Left ventricle myocardium inferior (tissue), 1 donor: ENCODE data around the gene CD151. TPM values are rescaled to one million over a fixed set of nuclear protein-coding genes. Genes with fewer than 3 reads are reported as not detected.
A peak's percentile ranks its signal among the peaks of the same experiment; 100 is the strongest.

Experiments used
- DNase-seq: peaks from one replicate; pipeline ENCODE4 v3.0.0-alpha.2; 2020
- H3K27ac ChIP-seq: fragments of 200-600 bp; replicated peaks from 2 replicates; pipeline ENCODE4 v1.8.0; 2021
- H3K27me3 ChIP-seq: fragments of 200-600 bp; 2 replicates; pipeline ENCODE4 v1.8.0; 2021; ENCODE audit warnings: low read depth
- H3K36me3 ChIP-seq: fragments of 200-600 bp; 2 replicates; pipeline ENCODE4 v1.8.0; 2021
- H3K4me1 ChIP-seq: fragments of 200-600 bp; 2 replicates; pipeline ENCODE4 v1.8.0; 2021
- H3K4me3 ChIP-seq: fragments of 200-600 bp; 2 replicates; pipeline ENCODE4 v1.8.0; 2021; ENCODE audit warnings: mild to moderate bottlenecking, moderate library complexity
- H3K9me3 ChIP-seq: fragments of 200-600 bp; replicated peaks from 2 replicates; pipeline ENCODE4 v1.8.0; 2021
- intact Hi-C: fragments of 100-400 bp; cut with micrococcal nuclease; formaldehyde crosslinking; loops from one replicate; pipeline ENCODE4 v1.11.0; 2022
- total RNA-seq: library from RNA; stranded (reverse); fragmentation: NEBNext Ultra II Directional; extraction: Animal tissue kit (Norgen Biotek cat#: 25700); gene quantifications from one replicate; pipeline ENCODE4 v1.2.1, GENCODE V29; 2021
- TF ChIP-seq, protein P1 (sequence below): fragments of 200-600 bp; IDR thresholded peaks from 2 replicates; pipeline ENCODE4 v1.8.0; 2021; ENCODE audit warnings: antibody characterized with exemption, mild to moderate bottlenecking, borderline replicate concordance
- donor health status: DM: no; HTN: yes; CAD: no; lungs with severe emphysema.

Gene CD151
- total RNA-seq, 1 donor from 2014 or later, result 408 TPM

DNA sequence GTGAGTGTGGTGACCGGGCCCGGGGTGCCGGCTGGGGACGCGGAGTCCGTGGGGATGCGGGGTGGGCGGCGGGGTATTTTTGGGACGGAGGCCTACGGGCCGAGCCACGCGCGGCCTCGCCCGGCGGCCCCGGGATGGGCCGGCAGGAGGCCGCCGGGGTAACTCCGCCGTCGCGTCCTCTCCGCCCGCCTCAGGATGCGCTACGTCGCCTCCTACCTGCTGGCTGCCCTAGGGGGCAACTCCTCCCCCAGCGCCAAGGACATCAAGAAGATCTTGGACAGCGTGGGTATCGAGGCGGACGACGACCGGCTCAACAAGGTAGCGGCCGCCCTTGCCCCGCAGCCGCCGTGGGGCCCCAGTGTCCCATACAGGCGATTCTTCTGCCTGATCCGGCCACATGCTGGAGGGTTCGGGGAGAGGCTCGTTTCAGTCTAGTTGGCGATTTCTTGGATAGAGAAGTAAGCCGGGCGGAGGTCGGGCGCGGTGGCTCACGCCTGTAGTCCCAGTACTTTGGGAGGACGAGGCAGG is 22.6 kb upstream of the CD151 start:
- Histone ChIP-seq H3K4me3 (peak overlapping the region; percentile 99), H3K27me3 (no peaks in the 10 kb centered on the region), H3K4me1 (peaks cover 48% of the 10 kb centered on the region), H3K9me3 (no peaks in the 10 kb centered on the region), H3K36me3 (peaks cover 27% of the 10 kb centered on the region), H3K27ac (peak overlapping the region; percentile 98)
- intact Hi-C loops, result no loop called here
- TF ChIP-seq, protein P1, sequence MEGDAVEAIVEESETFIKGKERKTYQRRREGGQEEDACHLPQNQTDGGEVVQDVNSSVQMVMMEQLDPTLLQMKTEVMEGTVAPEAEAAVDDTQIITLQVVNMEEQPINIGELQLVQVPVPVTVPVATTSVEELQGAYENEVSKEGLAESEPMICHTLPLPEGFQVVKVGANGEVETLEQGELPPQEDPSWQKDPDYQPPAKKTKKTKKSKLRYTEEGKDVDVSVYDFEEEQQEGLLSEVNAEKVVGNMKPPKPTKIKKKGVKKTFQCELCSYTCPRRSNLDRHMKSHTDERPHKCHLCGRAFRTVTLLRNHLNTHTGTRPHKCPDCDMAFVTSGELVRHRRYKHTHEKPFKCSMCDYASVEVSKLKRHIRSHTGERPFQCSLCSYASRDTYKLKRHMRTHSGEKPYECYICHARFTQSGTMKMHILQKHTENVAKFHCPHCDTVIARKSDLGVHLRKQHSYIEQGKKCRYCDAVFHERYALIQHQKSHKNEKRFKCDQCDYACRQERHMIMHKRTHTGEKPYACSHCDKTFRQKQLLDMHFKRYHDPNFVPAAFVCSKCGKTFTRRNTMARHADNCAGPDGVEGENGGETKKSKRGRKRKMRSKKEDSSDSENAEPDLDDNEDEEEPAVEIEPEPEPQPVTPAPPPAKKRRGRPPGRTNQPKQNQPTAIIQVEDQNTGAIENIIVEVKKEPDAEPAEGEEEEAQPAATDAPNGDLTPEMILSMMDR, result no peak
- DNase-seq, result no peak

DNA sequence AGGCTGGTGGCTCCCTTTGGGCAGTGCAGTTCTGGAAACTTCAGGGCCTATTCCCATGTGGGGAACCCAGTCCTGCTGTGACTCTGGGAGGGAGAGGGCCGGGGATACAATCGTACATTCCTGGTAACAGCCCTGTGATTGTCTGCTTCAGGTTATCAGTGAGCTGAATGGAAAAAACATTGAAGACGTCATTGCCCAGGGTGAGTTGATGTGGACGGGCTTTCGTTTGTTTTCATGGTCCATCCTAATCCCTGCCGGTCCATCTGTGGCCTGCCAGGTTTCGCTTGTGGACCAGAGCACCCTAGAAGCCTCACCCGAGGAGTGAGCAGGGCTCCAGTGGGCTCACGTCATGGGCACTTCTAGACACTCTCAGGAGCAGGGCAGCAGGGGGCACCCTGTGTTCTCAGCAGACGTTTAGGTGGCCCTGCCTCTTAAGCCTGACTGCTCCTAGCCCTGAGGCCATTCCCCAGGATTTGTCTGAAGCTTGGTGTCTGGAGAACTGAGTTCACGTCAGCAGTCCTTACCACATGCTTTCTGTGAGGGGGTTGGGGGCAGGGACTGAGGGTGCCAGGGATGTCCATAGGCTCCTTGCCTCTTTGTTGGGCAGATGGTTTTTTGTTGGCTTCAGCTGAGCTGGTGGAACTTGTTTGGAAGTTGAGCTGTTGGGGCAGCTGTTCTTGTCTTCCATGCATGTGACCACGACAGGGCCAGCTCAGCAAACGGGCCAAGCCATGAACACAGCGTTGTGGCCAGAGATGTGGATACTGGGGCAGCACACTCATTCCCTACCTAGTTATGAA is 21.1 kb upstream of the CD151 start:
- Histone ChIP-seq H3K4me3 (peak overlapping the region; percentile 99), H3K27ac (peak overlapping the region; percentile 98), H3K4me1 (peaks cover 42% of the 10 kb centered on the region), H3K9me3 (no peaks in the 10 kb centered on the region), H3K27me3 (no peaks in the 10 kb centered on the region), H3K36me3 (peaks cover 27% of the 10 kb centered on the region)
- TF ChIP-seq, protein P1, result no peak
- intact Hi-C loops, result no loop called here
- no peak for DNase-seq

DNA sequence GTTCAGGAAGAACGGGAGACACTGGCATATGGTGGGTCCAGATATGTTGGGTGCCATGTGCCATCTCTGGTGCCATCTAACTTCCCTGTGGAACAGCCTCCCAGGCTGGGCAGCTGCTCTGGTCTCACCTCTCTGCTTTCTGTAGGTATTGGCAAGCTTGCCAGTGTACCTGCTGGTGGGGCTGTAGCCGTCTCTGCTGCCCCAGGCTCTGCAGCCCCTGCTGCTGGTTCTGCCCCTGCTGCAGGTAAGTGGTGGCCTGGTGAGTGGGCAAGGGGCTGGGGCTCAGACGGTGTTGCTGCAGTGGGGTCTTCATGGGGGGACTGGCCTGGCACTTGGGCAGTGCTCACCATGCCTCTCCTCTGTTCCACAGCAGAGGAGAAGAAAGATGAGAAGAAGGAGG is 20.4 kb upstream of the CD151 start:
- intact Hi-C loops, result no loop called here
- Histone ChIP-seq H3K36me3 (peaks cover 27% of the 10 kb centered on the region), H3K4me3 (no peak overlapping the region), H3K27me3 (no peaks in the 10 kb centered on the region), H3K4me1 (peaks cover 42% of the 10 kb centered on the region), H3K27ac (no peak overlapping the region), H3K9me3 (no peaks in the 10 kb centered on the region)
- no peak for DNase-seq
- TF ChIP-seq, protein P1, result no peak

DNA sequence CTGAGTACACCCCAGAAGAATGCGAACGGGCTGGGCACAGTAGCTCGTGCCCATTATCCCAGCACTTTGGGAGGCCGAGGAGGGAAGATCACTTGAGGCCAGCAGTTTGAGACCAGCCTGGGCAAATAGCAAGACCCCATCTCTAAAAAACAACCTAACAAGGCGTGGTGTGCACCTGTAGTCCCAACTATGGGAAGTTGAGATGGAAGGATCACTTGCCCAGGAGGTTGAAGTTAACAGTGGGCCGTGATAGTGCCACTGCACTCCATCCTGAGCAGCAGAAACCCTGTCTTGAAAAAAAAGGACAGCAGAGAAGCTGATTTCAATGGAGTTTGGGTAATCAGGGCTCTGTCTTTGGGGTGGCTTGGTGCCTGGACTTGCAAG is 19.7 kb upstream of the CD151 start:
- Histone ChIP-seq H3K4me3 (no peak overlapping the region), H3K27ac (no peak overlapping the region), H3K27me3 (no peaks in the 10 kb centered on the region), H3K9me3 (no peaks in the 10 kb centered on the region), H3K36me3 (peaks cover 27% of the 10 kb centered on the region), H3K4me1 (peaks cover 37% of the 10 kb centered on the region)
- TF ChIP-seq, protein P1, result no peak
- no peak for DNase-seq
- intact Hi-C loops, result no loop called here

DNA sequence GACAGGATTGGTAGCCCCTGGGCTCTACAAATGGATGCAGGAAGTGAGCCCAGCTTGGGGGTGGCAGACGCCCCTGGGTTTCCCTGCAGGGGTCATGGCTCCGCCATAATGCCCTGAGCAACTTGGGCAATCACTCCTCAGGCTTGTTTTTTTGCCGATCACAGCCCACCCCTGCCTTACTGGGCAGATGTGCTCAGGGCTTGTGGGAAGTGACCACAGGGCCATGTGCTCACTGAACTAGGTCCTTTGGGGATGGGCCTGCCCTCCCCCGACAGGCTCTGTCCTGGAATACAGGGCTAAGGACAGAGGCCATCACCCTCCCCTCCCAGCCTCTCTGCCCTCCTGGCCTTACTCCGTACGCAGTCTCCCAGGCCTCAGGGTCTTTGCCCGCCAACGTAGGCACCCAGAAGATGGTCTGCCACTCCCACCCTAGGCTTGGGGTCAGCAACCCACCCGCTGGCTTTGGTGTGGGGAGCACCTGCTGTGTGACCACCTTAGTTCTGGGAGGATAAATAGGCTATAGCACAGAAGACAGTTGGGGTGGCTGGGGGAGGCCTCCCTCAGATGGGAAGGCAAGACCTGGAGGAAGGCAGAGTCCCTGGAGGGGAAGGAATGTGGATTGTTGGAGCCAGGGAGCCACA is 19.2 kb upstream of the CD151 start:
- intact Hi-C loops, result no loop called here

More for the DNA sequence above, 19.2 kb upstream of the CD151 start:
- DNase-seq, result no peak
- TF ChIP-seq, protein P1, result no peak
- H3K36me3 ChIP-seq, result peaks cover 27% of the 10 kb centered on the region
- H3K4me3 ChIP-seq, result no peak overlapping the region
- H3K4me1 ChIP-seq, result peaks cover 36% of the 10 kb centered on the region
- H3K9me3 ChIP-seq, result no peaks in the 10 kb centered on the region
- no peaks in the 10 kb centered on the region for H3K27me3 ChIP-seq
- H3K27ac ChIP-seq, result no peak overlapping the region
